HG03159 (cell line): ENCODE data around the gene CHD2.

Experiments
- ATAC-seq: cut with Tn5 transposase; IDR thresholded peaks from one replicate; pipeline ENCODE4 v1.9.1; 2021; ENCODE audit warnings: mild to moderate bottlenecking, moderate library complexity; ENCODE audit not compliant: unreplicated experiment

The CHD2 gene

DNA sequence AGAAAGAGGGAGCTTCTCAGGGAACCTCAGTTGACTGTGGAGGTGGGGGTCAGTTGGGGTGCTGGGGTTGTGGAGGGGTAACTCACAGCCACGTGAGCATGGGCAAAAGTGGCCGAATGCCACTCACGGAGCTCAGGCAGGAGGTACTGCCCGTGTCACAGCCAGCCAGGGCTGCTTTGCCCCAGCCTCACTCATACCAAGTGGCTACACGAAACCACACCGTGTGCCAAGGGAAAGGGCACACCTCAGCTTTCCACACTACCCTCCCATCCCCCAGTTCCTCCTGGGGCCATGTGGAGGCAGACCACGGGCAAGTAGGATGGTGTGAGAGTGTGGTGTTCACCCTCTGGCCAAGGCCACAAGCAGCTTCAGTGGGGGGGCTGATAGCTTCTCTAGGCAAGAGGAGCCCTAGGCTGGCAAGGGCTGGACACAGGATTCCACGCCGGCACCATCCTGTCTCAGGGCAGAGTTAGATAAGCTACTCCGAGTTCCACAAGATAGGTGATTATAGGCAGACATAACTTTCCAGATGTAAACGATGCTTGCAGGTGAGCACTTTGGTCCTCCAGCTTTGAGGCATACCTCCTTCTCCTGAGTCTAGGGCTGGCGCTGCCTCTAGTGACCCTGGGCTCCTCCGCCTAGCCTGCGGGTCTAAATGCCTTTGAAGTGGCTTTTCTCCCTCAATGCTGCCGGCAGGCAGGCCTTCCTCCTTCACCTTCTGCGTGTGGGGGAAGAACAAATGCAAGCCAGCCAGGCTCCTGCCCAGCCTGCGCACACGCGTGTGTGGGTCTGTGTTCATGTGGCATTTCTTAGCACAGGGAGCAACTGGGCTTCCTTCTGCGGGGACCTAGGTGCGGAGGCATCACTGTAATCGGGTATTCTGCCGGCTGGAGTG lies 163.9 kb downstream of the CHD2 start:
- no peak for ATAC-seq

DNA sequence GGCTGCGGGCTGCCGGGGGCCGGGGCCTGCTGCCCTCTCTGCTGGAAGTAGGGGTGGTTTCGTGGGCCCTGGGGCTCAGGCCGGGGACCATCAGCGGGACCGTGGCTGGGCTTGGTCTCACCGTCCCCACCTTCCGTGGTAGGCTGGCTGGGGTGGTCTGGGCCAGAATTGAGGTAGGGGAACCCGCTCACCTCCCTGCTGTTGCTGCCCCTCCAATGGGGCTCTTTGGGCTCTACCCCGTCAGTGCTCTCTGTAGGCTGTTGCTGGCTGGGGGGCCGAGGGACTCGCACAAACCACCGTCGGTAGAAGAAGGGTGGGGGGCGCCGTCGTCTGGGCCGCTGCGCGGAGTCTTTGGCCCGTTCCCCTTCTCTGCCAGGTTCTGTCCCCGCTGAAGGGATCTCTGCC lies 165.5 kb downstream of the CHD2 start:
- no peak for ATAC-seq

- no peak for ATAC-seq
Observed at GRCh38 chr15:93066224-93066681, 166.1 kb downstream of the CHD2 start.

- ATAC-seq = no peak
Observed at GRCh38 chr15:93066834-93067648, 166.9 kb downstream of the CHD2 start.

- no peak for ATAC-seq
Observed at GRCh38 chr15:93067649-93068085, 167.5 kb downstream of the CHD2 start.

- ATAC-seq = no peak
Observed at GRCh38 chr15:93068581-93069199, 168.6 kb downstream of the CHD2 start.

DNA sequence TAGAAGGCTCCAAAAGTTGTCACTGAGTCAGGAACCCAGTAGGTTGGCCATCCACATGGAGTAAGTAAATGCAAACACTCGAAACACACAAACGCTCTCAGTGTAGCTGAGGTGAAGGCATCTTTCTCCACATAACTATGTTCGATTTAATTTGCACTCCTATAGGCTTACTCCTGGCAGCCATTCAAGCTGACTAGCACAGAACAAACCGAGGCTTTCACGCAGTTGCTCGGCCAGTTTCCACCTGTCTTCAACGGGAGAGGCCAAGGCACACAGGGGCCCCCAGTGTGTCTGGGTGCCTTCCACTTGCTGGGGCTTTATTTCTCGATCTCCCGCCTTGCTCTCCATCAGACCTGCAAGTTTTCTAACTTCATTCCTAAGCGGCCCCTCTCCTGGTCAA lies 170.0 kb downstream of the CHD2 start:
- no peak for ATAC-seq

DNA sequence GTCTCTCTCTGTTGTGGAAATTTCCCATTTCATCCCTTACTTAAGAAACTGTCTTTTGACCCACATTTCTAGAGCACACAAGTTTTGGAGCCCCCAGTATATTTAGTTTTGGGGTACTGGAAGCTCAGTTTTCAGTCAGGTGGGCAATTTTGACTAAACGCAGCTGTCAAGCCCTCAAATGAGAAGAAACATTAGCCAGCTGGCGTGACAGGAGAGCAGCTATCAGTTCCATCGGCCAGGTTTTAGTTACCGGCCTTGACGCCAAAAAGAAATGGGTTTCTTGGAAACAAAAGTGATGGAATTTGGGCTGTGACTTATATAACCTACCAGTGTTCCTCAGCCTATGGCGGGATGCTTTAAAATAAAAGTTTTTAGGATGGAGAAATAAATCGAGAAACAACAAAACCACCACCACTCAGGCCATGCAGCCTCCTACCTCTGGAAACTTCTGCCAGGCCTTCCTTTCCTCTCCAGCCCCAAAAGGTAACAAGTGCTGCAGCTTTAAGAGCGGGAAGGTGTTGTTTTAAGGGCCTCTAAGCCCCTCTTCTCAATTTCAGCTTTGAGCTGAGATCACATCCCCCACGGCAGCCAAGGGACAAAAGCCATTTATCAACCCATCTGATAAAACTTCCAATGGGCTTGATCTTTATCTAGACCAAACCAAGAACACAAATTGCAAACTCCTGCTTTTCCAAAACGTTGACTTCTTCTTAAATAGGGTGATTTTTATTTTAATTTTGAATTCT lies 170.6 kb downstream of the CHD2 start:
- ATAC-seq = no peak

DNA sequence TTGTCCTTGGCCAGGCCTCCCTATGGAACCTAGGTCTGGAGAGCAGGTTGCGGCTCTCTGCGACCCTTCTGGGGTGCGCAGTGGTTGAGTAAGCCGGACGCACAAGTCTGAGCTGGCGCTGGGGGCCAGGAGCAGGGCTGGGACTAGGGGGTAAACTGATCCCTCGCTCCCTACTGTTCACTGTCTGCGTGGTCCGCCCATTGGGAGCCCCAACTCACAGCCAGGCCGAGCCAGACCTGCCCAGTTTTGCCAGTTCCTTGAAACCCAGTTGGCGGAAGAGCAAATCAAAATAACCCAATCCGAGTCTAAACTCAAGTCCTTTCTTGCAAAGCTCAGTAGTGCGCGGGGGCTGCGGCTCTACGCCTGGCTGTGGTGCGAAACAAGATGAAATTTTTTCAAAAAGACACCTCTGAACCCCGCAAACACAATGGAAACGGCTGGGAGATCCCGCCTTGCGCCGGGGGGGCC lies 171.4 kb downstream of the CHD2 start:
- no peak for ATAC-seq

- no peak for ATAC-seq
Observed at GRCh38 chr15:93072011-93072410, 171.9 kb downstream of the CHD2 start.

DNA sequence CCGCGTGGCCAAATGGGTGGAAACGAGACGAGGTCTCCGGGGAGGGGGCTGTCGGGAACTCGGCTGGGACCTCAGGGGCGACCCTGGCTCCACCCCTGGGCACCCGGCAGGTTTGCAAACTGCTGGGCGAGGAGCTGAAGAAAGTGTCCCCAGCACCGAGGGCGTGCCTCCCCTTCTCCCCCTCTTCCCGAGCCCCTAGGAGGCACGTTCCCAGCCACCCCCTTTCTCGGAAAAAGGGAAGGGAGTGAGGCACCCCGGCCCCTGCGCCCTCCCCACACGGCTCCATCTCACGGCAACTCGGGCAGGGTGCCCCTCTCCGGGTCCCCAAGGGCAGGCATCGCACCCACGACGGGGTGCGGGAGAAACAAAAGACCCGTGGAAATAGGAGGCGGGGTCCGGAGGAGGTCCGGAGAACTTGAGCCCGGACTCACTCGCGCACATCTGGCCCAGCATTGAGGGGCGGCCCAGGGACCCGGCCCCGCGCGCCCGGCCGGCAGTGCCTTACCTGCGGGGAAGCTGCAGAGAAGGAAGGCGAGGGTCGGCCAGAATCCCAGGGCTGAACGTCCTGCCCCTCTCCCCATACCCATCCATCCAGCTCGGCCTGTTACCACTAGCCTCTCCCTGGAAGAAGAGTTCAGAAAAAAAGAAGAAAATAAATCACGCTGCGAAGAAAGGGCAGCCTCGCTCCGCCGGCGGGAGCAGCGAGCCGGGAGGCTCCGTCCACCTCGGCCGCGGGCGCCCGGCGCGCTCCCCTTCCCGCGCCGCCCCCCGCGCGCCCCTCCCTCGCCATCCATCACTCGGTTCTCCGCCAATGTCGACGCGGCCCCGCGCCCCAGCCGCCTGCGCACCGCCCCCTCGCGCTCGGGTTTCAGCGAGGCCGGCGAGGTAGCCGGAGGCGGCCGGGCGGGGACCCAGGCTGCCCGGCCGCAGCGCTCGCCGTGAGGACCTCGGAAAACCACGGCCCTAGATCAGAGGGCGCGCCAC lies 172.6 kb downstream of the CHD2 start:
- no peak for ATAC-seq

- no peak for ATAC-seq
Observed at GRCh38 chr15:93073465-93073952, 173.4 kb downstream of the CHD2 start.

GRCh38 chr15:93074599-93074998 lies 174.5 kb downstream of the CHD2 start:
- no peak for ATAC-seq

GRCh38 chr15:93076217-93076616 lies 176.1 kb downstream of the CHD2 start:
- no peak for ATAC-seq

GRCh38 chr15:93076875-93077274 lies 176.8 kb downstream of the CHD2 start:
- ATAC-seq = no peak
